HEK293 (cell line): Measurements from ENCODE around the gene RPEL1.
A peak's percentile ranks its signal among the peaks of the same experiment; 100 is the strongest.

ENCODE experiments used
- ATF2 ChIP-seq: fragments of 450-650 bp; formaldehyde crosslinking; IDR thresholded peaks from 2 replicates; pipeline ENCODE4 v1.5.1; 2016; ENCODE audit warnings: missing biosample characterization, missing genetic modification characterization, low read depth
- ZBTB7A ChIP-seq: fragments of 450-650 bp; formaldehyde crosslinking; IDR thresholded peaks from 2 replicates; pipeline ENCODE4 v1.5.1; 2016; ENCODE audit warnings: low read depth, missing biosample characterization, missing genetic modification characterization
- ZNF121 ChIP-seq: fragments of 450-650 bp; formaldehyde crosslinking; IDR thresholded peaks from 2 replicates; pipeline ENCODE4 v1.5.1; 2016; ENCODE audit warnings: missing biosample characterization, missing genetic modification characterization
- ZNF274 ChIP-seq, 2 experiments: fragments of 200-500 bp in 1 of 2; fragments of 450-650 bp in 1 of 2; sonication (Bioruptor generic) in 1 of 2; formaldehyde crosslinking in 1 of 2; IDR thresholded peaks; 2 replicates each; pipeline versions ENCODE4 v1.5.1 to v1.6.1; 2014 to 2016; ENCODE audit warnings: borderline replicate concordance in 1 of 2, inconsistent platforms in 1 of 2, low read length in 1 of 2, missing biosample characterization in 1 of 2, missing genetic modification characterization in 1 of 2
- ZNF510 ChIP-seq: fragments of 450-650 bp; formaldehyde crosslinking; IDR thresholded peaks from 2 replicates; pipeline ENCODE4 v1.5.1; 2018; ENCODE audit warnings: mild to moderate bottlenecking, missing genetic modification characterization, missing biosample characterization; ENCODE audit not compliant: insufficient replicate concordance
- ZNF792 ChIP-seq: fragments of 450-650 bp; formaldehyde crosslinking; IDR thresholded peaks from 2 replicates; pipeline ENCODE4 v1.5.1; 2016; ENCODE audit warnings: missing biosample characterization, missing genetic modification characterization
- TF ChIP-seq, protein P1 (sequence below): fragments of 450-650 bp; formaldehyde crosslinking; IDR thresholded peaks from 2 replicates; pipeline ENCODE4 v1.5.1; 2016; ENCODE audit warnings: missing biosample characterization, missing genetic modification characterization
- TF ChIP-seq, protein P2 (sequence below): fragments of 450-650 bp; formaldehyde crosslinking; IDR thresholded peaks from 2 replicates; pipeline ENCODE4 v1.5.1; 2016; ENCODE audit warnings: missing biosample characterization, missing genetic modification characterization, borderline replicate concordance
- TF ChIP-seq, protein P3 (sequence below): fragments of 450-650 bp; formaldehyde crosslinking; IDR thresholded peaks from 2 replicates; pipeline ENCODE4 v1.5.1; 2016; ENCODE audit warnings: missing biosample characterization, missing genetic modification characterization

GRCh38 chr10:103276896-103277712, 31.4 kb downstream of the RPEL1 start, which contains the start of gene INA:
- no peak for TF ChIP-seq ATF2 (tag by site-specific recombination)
- TF ChIP-seq, protein P1, sequence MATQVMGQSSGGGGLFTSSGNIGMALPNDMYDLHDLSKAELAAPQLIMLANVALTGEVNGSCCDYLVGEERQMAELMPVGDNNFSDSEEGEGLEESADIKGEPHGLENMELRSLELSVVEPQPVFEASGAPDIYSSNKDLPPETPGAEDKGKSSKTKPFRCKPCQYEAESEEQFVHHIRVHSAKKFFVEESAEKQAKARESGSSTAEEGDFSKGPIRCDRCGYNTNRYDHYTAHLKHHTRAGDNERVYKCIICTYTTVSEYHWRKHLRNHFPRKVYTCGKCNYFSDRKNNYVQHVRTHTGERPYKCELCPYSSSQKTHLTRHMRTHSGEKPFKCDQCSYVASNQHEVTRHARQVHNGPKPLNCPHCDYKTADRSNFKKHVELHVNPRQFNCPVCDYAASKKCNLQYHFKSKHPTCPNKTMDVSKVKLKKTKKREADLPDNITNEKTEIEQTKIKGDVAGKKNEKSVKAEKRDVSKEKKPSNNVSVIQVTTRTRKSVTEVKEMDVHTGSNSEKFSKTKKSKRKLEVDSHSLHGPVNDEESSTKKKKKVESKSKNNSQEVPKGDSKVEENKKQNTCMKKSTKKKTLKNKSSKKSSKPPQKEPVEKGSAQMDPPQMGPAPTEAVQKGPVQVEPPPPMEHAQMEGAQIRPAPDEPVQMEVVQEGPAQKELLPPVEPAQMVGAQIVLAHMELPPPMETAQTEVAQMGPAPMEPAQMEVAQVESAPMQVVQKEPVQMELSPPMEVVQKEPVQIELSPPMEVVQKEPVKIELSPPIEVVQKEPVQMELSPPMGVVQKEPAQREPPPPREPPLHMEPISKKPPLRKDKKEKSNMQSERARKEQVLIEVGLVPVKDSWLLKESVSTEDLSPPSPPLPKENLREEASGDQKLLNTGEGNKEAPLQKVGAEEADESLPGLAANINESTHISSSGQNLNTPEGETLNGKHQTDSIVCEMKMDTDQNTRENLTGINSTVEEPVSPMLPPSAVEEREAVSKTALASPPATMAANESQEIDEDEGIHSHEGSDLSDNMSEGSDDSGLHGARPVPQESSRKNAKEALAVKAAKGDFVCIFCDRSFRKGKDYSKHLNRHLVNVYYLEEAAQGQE (tag by site-specific recombination) = peak; percentile 77
- no peak for TF ChIP-seq ZNF792 (tag by site-specific recombination)
- TF ChIP-seq, protein P2, sequence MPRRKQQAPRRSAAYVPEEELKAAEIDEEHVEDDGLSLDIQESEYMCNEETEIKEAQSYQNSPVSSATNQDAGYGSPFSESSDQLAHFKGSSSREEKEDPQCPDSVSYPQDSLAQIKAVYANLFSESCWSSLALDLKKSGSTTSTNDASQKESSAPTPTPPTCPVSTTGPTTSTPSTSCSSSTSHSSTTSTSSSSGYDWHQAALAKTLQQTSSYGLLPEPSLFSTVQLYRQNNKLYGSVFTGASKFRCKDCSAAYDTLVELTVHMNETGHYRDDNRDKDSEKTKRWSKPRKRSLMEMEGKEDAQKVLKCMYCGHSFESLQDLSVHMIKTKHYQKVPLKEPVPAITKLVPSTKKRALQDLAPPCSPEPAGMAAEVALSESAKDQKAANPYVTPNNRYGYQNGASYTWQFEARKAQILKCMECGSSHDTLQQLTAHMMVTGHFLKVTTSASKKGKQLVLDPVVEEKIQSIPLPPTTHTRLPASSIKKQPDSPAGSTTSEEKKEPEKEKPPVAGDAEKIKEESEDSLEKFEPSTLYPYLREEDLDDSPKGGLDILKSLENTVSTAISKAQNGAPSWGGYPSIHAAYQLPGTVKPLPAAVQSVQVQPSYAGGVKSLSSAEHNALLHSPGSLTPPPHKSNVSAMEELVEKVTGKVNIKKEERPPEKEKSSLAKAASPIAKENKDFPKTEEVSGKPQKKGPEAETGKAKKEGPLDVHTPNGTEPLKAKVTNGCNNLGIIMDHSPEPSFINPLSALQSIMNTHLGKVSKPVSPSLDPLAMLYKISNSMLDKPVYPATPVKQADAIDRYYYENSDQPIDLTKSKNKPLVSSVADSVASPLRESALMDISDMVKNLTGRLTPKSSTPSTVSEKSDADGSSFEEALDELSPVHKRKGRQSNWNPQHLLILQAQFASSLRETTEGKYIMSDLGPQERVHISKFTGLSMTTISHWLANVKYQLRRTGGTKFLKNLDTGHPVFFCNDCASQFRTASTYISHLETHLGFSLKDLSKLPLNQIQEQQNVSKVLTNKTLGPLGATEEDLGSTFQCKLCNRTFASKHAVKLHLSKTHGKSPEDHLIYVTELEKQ = no peak
- TF ChIP-seq, protein P3, sequence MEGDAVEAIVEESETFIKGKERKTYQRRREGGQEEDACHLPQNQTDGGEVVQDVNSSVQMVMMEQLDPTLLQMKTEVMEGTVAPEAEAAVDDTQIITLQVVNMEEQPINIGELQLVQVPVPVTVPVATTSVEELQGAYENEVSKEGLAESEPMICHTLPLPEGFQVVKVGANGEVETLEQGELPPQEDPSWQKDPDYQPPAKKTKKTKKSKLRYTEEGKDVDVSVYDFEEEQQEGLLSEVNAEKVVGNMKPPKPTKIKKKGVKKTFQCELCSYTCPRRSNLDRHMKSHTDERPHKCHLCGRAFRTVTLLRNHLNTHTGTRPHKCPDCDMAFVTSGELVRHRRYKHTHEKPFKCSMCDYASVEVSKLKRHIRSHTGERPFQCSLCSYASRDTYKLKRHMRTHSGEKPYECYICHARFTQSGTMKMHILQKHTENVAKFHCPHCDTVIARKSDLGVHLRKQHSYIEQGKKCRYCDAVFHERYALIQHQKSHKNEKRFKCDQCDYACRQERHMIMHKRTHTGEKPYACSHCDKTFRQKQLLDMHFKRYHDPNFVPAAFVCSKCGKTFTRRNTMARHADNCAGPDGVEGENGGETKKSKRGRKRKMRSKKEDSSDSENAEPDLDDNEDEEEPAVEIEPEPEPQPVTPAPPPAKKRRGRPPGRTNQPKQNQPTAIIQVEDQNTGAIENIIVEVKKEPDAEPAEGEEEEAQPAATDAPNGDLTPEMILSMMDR (tag by site-specific recombination) = peak; percentile 46; the same call in 1 of the 2 replicates
- no peak for TF ChIP-seq ZBTB7A (tag by site-specific recombination)
- no peak for TF ChIP-seq ZNF274 (IDR thresholded peaks at IDR 0.05; ENCODE audit: low read length)
- TF ChIP-seq ZNF274 (tag by site-specific recombination; IDR thresholded peaks at IDR 0.05; ENCODE audit: borderline replicate concordance) = no peak
- TF ChIP-seq ZNF121 (tag by site-specific recombination) = no peak
- no peak for TF ChIP-seq ZNF510
